HG03439 (cell line): ENCODE results near the gene TPCN1.

ENCODE experiments used
- ATAC-seq: cut with Tn5 transposase; IDR thresholded peaks from one replicate; pipeline ENCODE4 v1.9.1; 2021; ENCODE audit warnings: mild to moderate bottlenecking, moderate library complexity; ENCODE audit not compliant: unreplicated experiment

Gene TPCN1

DNA sequence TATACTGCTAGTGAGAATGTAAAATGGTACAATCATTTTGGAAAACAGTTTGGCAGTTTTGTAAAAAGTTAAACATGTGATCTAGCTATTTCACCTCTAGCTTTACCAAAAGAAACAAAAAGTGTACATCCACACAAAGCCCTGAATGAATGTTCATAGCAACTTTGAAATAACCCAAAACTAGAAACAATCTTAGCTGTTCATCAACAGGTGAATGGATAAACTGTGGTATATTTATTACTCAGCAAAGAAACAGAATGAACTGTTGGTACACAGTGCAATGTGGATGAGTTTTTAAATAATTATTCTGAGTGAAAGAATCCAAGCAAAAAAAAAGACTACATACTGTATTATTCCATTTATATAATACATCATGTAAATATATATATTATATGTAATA lies 36.3 kb downstream of the TPCN1 start:
- no peak for ATAC-seq

DNA sequence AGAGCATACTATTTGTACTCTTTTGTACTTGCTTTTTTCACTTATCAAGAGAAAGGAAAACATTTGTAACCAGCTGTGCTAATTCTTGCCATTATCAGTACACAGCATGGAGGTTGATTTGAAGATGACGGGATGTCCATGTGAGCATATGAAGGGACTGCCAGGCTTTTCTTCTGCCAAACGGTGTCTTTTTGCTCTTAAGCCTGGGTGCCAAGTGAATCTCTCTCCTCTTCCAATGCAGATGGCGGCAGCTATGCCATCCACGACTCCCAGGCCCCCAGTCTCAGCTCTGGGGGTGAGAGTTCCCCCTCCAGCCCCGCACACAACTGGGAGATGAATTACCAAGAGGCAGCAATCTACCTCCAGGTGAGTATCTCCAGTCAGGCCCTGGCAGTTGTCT lies 38.9 kb downstream of the TPCN1 start:
- ATAC-seq: no peak

DNA sequence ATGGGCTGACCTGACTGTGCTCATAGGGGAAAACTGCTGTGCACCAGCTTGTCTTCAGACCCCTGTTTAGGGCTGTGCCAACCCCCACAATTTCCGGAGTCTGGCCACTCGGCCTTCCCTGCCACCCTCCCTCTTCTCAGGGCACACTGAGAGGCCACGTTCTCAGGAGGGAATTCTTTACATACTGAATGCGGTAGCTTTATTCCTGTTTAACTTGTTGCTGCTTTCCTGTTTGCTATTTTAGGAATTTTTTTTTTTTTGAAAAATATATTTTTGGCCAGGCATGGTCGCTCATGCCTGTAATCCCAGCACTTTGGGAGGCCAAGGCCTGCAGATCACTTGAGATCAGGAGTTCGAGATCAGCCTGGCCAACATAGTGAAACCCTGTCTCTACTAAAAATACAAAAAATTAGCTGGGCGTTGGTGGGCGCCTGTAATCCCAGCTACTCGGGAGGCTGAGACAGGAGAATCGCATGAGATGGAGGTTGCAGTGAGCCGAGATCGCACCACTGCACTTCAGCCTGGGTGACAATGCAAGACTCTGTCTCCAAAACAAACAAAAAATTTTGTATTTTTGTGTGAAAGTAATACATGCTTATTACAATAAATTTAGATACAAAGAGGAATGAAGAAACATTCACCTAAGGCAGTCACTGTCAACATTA lies 39.5 kb downstream of the TPCN1 start:
- ATAC-seq: no peak

DNA sequence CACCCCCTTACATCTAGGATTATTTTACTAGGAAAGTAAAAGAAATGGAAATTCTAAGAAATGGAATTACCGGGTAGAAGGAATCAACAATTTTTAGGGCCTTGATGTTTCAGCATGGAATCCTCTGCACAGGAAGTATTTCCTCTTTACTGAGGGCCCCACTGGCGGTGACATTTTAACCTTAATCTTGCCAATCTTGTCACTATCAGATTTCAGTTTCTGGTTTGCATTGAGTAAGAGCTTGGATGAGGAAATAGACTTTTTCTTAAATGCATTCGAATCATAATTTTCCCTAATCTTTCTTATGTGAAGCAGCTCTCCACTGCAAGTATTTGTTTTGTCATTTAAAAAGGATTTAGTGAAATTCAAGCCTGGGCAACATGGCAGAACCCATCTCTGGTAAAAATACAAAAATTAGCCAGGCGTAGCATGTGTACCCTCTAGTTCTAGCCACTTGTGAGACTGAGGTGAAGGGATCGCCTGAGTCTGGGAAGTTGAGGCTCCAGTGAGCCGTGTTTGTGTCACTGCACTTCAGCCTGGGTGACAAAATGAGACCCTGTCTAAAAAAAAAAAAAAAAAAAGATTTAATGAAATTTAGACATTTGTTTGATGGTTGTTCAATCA lies 40.7 kb downstream of the TPCN1 start:
- no peak for ATAC-seq

DNA sequence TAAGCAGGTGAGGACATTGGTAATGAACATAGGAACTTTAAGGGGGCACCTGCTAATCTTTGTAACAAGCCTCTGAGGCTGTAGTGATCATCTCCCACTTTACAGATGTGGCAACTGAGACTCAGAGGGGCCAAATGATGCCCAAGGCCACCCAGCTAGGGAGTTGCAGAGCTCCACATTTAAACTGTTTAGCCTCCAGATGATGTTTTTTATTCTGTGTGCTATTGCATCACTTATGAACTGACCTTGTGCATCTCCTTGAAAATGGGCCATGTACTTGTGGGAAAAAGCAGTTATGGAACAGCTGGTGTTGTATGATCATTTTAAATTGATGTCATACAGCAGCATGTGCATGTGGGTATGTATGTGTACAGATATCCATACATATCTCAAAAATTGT lies 41.4 kb downstream of the TPCN1 start:
- ATAC-seq: no peak

DNA sequence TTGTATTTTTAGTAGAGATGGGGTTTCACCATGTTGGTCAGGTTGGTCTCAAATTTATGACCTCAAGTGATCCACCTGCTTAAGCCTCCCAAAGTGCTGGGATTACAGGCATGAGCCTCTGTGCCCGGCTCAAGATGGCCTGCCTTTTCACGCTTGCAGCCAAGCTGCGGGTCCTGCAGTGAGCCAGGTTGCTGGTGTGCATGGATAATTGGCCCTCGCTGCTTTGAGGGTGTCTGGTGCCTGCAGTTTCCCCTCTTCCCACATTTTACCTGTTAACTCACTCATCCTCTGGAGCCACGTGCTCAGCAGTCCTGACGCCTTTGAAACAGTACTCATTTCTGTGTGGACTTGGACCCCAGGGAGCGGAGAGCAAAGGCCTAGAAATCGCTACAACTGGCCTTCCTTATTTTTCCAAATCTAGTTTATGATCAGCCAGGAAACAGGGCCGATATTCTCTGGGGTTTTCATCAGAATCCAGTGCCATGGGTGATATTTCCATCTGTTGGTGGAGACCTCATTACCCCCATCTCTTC lies 42.2 kb downstream of the TPCN1 start:
- ATAC-seq: no peak

DNA sequence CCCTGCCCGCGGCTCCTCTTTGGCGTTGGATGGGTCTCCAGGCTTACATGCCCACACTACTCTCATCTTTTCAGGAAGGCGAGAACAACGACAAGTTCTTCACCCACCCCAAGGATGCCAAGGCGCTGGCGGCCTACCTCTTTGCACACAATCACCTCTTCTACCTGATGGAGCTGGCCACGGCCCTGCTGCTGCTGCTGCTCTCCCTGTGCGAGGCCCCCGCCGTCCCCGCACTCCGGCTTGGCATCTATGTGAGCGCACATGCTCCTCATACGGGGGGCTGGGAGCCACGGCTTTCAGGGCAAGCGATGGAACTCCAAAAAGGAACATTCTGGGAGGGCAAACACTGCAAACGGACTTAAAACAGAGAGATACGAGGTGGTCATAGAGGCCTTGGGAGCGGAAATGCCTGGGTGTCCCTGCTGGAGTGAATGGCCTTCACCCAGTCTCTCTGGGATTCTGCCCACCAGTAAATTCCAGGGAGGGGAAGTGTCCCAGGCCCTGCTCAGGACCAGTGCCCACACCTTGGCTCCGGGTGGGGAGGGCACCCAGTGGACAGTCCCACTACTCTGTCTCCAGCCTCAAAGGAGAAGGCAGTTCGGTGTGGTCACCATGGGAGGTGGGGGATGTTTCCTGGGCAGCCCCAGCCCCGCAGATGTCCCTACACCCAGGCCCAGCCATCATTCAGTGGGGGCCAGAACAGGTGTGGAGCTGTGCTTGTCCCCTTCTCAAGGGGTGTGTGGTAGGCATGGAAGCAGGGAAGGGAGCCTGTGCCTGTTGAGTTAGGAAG lies 45.0 kb downstream of the TPCN1 start:
- ATAC-seq: no peak

DNA sequence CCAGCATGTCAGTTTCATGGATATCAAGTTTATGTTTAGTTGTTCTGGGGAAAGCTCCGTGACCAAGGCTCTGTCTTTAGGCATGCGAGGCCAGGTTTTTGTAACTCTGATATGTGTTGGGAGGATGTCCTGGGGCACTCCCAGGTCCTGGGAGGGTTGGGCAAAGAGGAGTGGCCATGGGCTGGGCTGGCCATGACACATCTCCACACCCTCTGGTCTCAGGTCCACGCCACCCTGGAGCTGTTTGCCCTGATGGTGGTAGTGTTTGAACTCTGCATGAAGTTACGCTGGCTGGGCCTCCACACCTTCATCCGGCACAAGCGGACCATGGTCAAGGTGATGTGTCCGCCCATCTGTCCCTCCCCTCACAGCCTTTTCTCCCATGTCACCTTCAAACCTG lies 46.4 kb downstream of the TPCN1 start:
- no peak for ATAC-seq

DNA sequence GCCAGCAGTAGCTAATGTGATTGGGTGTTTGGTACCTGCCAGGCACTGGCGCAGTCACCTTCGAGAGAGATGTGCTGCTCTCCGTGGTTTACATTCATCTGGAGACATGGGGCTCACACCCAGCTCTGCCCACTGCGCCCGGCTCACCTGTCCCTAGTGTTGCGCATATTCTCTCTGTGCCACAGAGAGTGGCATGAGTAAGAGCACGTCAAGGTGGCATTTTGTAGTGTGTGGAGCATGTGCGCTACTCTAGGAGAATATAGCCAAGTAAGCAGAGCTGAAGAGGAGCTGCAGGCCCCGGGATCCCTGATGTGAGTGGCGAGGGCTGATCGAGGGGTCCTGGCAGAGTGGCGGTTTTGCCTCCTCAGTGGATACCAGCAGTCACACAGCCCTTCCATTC lies 46.9 kb downstream of the TPCN1 start:
- no peak for ATAC-seq

DNA sequence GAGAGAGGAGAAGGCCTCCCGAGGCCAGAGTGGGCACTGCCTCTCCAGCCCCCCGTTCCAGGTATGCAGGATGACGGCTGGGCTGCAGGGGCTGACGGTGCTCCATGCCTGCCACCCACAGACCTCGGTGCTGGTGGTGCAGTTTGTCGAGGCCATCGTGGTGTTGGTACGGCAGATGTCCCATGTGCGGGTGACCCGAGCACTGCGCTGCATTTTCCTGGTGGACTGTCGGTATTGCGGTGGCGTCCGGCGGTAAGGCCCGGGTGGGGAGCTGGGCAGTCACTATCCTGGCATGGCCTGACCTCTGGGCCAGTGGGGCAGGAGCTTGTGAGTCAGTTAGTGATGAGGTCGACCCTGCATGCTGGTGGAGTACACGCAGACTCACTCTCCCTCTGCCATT lies 47.4 kb downstream of the TPCN1 start:
- ATAC-seq: no peak

DNA sequence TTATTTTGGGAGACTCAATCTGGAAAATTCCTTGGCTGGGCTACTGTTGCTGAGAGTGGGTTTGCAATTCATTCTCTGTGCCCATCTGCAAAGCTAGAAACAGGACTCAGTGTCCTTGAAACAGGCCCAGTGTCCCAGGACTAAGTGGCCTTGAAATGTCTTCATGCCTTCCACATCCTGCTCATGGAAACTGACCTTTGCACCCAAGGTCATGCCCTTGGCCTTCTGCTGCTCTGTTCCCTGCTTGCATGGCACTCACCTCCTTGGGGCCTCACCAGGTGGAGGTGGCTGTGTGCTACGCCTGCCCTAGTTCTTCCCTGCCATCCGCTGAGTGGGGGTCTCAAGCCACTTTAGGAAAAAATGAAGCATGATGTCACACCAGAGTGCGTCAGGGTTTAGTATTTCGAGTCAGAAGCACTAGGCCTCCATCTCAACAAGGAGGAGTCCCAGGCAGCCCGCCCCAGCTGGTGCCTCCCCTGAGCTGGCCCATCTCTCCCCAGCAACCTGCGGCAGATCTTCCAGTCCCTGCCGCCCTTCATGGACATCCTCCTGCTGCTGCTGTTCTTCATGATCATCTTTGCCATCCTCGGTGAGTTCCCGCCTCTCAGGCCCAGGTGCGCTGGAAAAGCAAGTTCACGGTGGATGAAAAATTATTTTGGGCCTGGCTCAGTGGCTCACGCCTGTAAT lies 48.1 kb downstream of the TPCN1 start:
- no peak for ATAC-seq

DNA sequence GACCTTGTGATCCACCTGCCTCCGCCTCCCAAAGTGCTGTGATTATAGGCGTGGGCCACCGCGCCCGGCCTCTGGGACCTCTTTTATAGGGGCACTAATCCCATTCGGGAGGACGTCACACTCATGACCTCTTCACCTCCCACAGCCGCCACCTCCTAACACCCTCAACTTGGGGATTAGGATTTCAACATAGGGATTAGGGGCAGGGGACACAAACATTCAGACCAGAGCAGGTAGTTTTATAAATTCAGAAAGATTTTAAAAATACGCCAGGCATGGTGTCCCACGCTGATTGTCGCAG lies 49.4 kb downstream of the TPCN1 start:
- ATAC-seq: no peak

DNA sequence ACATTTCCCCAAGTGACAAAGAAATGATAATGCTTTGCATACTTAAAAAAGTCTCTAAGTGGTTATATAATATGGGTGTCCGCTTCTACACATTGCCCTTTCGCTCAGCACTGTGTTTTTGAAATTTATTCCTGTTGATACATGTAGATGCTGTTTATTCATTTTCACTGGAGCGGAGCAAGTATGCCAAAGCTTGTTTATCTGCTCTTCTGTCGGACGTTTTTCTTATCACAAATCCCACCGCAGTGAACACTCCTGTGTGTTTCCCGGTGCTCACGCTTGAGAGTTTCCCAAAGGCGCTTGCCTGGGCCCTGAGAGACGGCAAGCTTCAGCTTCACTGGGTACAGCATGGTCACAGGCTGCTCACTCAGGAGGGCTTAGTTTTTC lies 50.2 kb downstream of the TPCN1 start:
- ATAC-seq: no peak

DNA sequence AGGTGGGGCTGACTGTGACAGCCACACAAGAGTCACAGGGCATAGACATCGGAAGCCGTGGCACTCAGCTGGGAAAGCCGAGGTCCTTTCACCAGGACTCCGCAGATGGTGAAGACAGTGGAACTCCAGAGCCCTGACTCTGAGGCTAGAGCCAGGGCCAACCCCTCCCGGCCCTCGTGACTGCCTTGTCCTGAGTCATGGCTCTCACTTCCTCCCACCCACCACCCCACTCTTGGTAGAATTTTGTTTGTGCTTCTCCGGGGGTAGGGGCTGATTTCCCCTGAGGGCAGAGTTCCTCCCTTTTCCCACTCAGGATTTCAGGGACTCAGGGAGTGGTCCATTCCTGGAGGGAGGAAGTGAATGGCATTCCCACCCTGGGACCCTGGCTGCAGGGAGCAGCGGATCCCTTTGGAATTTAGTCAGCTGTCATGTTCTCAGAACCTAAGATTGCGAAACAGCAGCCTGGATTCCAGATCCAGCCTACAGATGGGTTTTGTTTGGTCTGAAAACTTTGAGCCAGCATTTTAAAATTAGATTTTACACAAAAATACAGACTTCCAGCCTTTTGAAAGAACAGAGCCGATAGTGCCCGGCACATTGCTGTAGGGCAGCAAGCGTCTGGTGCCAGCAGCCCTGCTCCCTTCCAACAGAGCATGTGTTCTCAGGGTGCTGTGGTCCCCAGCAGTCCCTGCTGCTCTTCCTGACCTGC lies 50.7 kb downstream of the TPCN1 start:
- no peak for ATAC-seq

DNA sequence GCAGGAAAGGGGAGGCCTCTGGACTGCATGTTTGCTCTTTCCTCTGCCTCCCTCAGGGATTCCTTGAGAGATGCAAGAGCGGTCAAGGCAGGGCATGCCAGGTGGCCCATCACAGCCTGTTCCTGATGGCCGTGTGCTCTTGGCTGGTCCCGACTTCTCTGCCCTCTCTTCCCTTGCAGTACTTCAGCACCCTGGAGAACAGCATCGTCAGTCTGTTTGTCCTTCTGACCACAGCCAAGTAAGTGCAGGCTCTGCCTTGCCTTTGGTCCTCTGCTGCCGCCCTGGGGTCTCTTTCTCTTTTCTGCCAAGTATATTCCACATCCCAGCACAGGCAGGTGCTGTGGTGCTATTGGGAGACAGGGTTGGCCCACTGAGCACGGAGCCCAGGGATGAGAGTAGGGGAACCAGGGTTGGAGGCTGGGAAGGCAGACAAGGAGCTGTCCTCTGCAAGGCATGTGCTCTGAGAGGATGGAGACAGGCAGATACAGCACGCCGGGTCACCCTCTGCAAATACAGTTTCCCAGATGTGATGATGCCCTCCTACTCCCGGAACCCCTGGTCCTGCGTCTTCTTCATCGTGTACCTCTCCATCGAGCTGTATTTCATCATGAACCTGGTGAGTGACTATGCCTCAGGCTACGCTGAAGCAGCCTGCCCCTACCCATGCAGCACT lies 51.9 kb downstream of the TPCN1 start:
- ATAC-seq: no peak

DNA sequence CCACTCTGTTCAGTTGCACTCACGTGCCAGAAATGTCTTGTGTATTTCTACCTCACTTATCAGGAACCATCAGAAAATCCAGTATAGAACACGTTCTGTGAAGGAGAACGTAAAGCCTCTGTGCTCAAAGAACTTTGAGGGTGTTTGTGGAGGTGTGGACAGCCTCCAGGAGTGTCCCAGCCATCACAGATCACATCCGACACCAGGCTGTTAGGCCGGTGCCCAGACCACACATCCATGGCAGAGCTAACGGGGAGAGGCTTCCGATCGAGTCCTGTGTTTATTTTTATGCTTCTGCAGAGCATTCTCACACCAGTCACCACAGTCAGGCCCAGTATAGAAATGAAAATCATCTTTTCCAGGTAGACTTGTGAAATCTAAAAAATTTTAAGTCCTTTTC lies 53.6 kb downstream of the TPCN1 start:
- ATAC-seq: no peak

DNA sequence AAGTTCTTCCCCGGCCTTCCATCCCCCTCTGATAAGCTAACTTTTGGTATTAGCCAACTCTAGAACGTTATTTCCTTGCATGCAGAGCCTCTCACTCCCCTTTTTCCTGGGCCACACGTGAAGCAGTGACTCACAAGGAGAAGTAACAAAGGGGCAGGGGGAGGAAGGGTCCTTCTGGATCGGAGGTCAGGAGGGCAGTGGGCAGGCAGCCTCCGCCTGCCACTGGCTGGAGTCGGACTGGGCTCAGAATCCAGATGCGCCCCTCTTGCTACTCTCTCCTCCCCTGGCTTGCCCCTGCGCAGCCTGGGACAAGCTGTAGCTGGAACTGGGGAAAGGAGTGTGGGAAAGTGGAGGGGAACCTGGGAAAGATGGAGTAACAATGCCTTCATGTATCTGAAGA lies 55.0 kb downstream of the TPCN1 start:
- no peak for ATAC-seq

DNA sequence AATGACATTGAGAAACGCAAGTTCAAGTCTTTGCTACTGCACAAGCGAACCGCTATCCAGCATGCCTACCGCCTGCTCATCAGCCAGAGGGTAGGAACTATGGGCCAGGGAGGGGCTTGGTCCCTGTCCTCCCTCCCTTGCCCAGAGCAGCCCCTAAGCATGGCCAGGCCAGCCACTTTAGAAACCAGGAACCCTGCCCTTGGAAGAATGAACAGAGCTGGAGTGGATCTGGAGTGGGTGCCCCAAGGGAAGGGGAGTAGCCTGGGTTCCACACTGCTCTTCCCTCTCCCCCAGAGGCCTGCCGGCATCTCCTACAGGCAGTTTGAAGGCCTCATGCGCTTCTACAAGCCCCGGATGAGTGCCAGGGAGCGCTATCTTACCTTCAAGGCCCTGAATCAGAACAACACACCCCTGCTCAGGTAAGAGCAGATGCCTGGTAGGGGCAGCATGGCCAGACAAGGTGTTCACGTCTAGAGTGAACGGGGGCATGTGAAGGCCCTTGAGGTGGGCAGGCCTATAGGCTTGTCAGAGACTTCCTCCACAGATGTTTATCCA lies 55.8 kb downstream of the TPCN1 start:
- ATAC-seq: no peak

DNA sequence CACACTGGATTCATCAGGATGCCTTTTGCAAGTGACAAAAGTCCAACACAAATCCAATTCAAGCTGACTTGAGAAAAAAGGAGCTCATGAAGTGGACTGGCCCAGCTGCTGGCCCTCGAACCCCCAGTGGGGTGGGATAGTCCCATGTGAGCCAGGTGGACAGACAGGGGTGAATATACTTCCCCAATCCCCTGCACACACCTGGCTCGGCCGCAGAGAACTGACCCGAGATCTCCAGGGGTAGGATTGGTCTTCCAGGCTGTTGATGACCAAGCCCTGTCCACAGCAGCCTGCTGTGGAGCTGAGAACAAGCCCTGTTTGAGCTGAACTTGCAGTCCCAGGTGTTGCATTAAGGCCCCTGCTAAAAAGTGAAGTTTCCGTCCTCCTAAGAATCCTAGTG lies 56.2 kb downstream of the TPCN1 start:
- ATAC-seq: no peak

DNA sequence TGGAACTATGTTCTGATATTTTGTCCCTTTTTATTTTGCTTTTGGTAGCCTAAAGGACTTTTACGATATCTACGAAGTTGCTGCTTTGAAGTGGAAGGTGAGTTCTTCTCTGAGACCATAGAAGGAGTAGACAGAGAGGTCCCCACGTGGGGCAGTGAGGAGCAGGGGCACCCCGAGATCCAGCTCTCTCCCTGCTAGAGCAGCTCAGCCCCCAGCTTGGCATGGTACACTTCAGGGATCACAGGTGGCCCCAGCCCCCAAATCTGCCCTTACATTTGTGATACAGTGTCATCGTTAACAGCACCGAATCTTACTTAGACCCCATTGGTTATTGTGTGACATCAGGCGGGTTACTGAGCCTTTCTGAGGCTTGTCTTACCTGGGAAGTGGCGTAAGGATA lies 56.9 kb downstream of the TPCN1 start:
- no peak for ATAC-seq
